OCI-LY3 (cell line): ENCODE results near the gene KIF3B.

ENCODE experiments used
- H2AFZ ChIP-seq: fragments of 200-600, 300-600 bp; shearing (Covaris generic); 2 replicates; pipeline ENCODE4 v1.6.0; 2014; ENCODE audit warnings: antibody characterized with exemption, low read depth, low read length
- H3K27ac ChIP-seq: fragments of 200-600, 300-600 bp; sonication (generic); 2 replicates; pipeline ENCODE4 v1.5.1; 2014; ENCODE audit warnings: mild to moderate bottlenecking, low read length, moderate library complexity, mixed read lengths
- H3K27me3 ChIP-seq: fragments of 200-600, 300-600 bp; sonication (generic); 2 replicates; pipeline ENCODE4 v1.6.1; 2014; ENCODE audit warnings: low read depth, low read length, mixed read lengths
- H3K36me3 ChIP-seq: fragments of 200-600, 300-600 bp; sonication (generic); replicated peaks from 2 replicates; pipeline ENCODE3; 2014; ENCODE audit warnings: low read depth, low read length, mixed read lengths
- H3K4me1 ChIP-seq: fragments of 300-600, 200-600 bp; sonication (generic); 2 replicates; pipeline ENCODE4 v1.6.1; 2014; ENCODE audit warnings: low read length, mixed read lengths
- H3K4me2 ChIP-seq: fragments of 200-600, 300-600 bp; sonication (generic); 2 replicates; pipeline ENCODE4 v1.6.1; 2014; ENCODE audit warnings: low read length, mixed read lengths
- H3K4me3 ChIP-seq: fragments of 300-600, 200-600 bp; sonication (generic); 2 replicates; pipeline ENCODE4 v1.5.1; 2014; ENCODE audit warnings: antibody characterized with exemption, mild to moderate bottlenecking, low read length, moderate library complexity
- H3K79me2 ChIP-seq: fragments of 300-600, 200-600 bp; shearing (Covaris generic); 2 replicates; pipeline ENCODE4 v1.6.1; 2014; ENCODE audit warnings: mild to moderate bottlenecking, low read length, mixed read lengths
- H3K9ac ChIP-seq: fragments of 300-600, 200-600 bp; shearing (Covaris generic); 2 replicates; pipeline ENCODE4 v1.6.0; 2014; ENCODE audit warnings: mild to moderate bottlenecking, low read length, moderate library complexity
- H3K9me3 ChIP-seq: fragments of 200-600, 300-600 bp; shearing (Covaris generic); 2 replicates; pipeline ENCODE4 v1.6.1; 2014; ENCODE audit warnings: low read length, mixed read lengths; ENCODE audit not compliant: insufficient read depth
- H4K20me1 ChIP-seq: fragments of 200-600, 300-600 bp; sonication (generic); 2 replicates; pipeline ENCODE4 v1.6.1; 2016; ENCODE audit warnings: low read length, mixed read lengths; ENCODE audit not compliant: insufficient read depth
- EZH2phosphoT487 ChIP-seq: fragments of 200-600 bp; shearing (Covaris generic); IDR thresholded peaks from 2 replicates; pipeline ENCODE4 v1.6.1; 2018; ENCODE audit warnings: antibody characterized with exemption, mixed run types, low read depth
- TF ChIP-seq, protein P1 (sequence below): fragments of 200-600, 300-600 bp; sonication (generic); IDR thresholded peaks from 2 replicates; pipeline ENCODE4 v1.5.1; 2014; ENCODE audit warnings: antibody characterized with exemption, low read length, low read depth

Gene KIF3B

DNA sequence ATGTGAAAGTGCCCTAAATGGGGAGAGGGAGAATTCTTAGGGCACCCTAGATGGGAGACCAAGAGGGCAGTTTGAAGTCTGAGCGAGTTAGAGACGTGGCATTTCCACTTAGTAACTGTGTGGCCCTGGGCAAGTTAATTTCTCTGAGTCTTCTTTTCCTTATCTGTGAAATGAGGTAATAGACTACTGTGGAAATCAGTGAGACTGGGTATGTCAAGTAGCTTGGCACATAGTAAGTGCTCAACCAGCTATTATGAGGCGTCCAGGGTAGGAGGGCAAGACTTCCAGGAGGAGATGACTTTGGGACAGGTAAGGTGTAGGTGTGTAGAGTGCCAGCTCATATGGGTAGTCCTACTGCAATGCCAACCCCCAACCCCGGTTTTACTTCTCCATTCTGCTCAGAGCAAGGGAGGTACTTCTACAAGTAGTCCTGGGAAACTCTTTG lies 770 bp downstream of the KIF3B start:
- H3K27ac ChIP-seq, result peak overlapping the region; percentile 68
- H4K20me1 ChIP-seq, result peaks cover 18% of the 10 kb centered on the region
- H3K4me2 ChIP-seq, result peak overlapping the region; percentile 92
- H3K27me3 ChIP-seq, result peaks cover under 1% of the 10 kb centered on the region; the same call in 1 of the 2 replicates
- H3K9ac ChIP-seq, result peak overlapping the region; percentile 82
- H2AFZ ChIP-seq, result no peak overlapping the region
- H3K79me2 ChIP-seq, result peaks cover 30% of the 10 kb centered on the region
- H3K36me3 ChIP-seq, result peaks cover 12% of the 10 kb centered on the region
- H3K4me3 ChIP-seq, result peak overlapping the region; percentile 90
- H3K9me3 ChIP-seq, result no peaks in the 10 kb centered on the region
- TF ChIP-seq, protein P1, sequence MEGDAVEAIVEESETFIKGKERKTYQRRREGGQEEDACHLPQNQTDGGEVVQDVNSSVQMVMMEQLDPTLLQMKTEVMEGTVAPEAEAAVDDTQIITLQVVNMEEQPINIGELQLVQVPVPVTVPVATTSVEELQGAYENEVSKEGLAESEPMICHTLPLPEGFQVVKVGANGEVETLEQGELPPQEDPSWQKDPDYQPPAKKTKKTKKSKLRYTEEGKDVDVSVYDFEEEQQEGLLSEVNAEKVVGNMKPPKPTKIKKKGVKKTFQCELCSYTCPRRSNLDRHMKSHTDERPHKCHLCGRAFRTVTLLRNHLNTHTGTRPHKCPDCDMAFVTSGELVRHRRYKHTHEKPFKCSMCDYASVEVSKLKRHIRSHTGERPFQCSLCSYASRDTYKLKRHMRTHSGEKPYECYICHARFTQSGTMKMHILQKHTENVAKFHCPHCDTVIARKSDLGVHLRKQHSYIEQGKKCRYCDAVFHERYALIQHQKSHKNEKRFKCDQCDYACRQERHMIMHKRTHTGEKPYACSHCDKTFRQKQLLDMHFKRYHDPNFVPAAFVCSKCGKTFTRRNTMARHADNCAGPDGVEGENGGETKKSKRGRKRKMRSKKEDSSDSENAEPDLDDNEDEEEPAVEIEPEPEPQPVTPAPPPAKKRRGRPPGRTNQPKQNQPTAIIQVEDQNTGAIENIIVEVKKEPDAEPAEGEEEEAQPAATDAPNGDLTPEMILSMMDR, result no peak
- no peak for TF ChIP-seq EZH2phosphoT487
- peaks cover 16% of the 10 kb centered on the region for H3K4me1 ChIP-seq

- Histone ChIP-seq H3K4me3 (no peak overlapping the region), H3K4me2 (no peak overlapping the region), H3K4me1 (peaks cover 48% of the 10 kb centered on the region), H4K20me1 (peaks cover 29% of the 10 kb centered on the region), H2AFZ (no peak overlapping the region), H3K9me3 (no peaks in the 10 kb centered on the region), H3K27me3 (no peaks in the 10 kb centered on the region), H3K79me2 (peaks cover 39% of the 10 kb centered on the region), H3K36me3 (peaks cover 12% of the 10 kb centered on the region), H3K27ac (no peak overlapping the region), H3K9ac (no peak overlapping the region)
- TF ChIP-seq, protein P1, result no peak
- no peak for TF ChIP-seq EZH2phosphoT487
These were observed 4.3 kb downstream of the KIF3B start for GRCh38 chr20:32281711-32282110.

GRCh38 chr20:32282461-32282860 lies 5.0 kb downstream of the KIF3B start:
- H3K27me3 ChIP-seq, result no peaks in the 10 kb centered on the region
- TF ChIP-seq, protein P1, result no peak
- TF ChIP-seq EZH2phosphoT487, result no peak
- no peak overlapping the region for H3K9ac ChIP-seq
- no peak overlapping the region for H3K4me3 ChIP-seq
- peaks cover 29% of the 10 kb centered on the region for H4K20me1 ChIP-seq
- H3K4me1 ChIP-seq, result peaks cover 48% of the 10 kb centered on the region
- no peak overlapping the region for H2AFZ ChIP-seq
- H3K9me3 ChIP-seq, result no peaks in the 10 kb centered on the region
- peaks cover 12% of the 10 kb centered on the region for H3K36me3 ChIP-seq
- no peak overlapping the region for H3K27ac ChIP-seq
- peaks cover 47% of the 10 kb centered on the region for H3K79me2 ChIP-seq
- no peak overlapping the region for H3K4me2 ChIP-seq

- peak overlapping the region; percentile 69 for H3K27ac ChIP-seq
- H2AFZ ChIP-seq, result no peak overlapping the region
- H3K4me3 ChIP-seq, result peak overlapping the region; percentile 51
- H3K27me3 ChIP-seq, result no peaks in the 10 kb centered on the region
- H3K36me3 ChIP-seq, result peaks cover 14% of the 10 kb centered on the region
- H3K9me3 ChIP-seq, result no peaks in the 10 kb centered on the region
- H3K4me1 ChIP-seq, result peaks cover 35% of the 10 kb centered on the region
- TF ChIP-seq EZH2phosphoT487, result no peak
- TF ChIP-seq, protein P1, result no peak
- H4K20me1 ChIP-seq, result peaks cover 17% of the 10 kb centered on the region; the same call in 1 of the 2 replicates
- H3K4me2 ChIP-seq, result peak overlapping the region; percentile 77
- H3K79me2 ChIP-seq, result peaks cover 33% of the 10 kb centered on the region
- H3K9ac ChIP-seq, result peak overlapping the region; percentile 28; the same call in 1 of the 2 replicates
These were observed 7.7 kb downstream of the KIF3B start for GRCh38 chr20:32285082-32285620.
